ENCODE data around the gene POU2AF2.
"Not testable (repeated sequence)": the region's sequence is repeated elsewhere in the genome, so short reads cannot be mapped to it uniquely, and the experiment has no call there.

The POU2AF2 gene

DNA sequence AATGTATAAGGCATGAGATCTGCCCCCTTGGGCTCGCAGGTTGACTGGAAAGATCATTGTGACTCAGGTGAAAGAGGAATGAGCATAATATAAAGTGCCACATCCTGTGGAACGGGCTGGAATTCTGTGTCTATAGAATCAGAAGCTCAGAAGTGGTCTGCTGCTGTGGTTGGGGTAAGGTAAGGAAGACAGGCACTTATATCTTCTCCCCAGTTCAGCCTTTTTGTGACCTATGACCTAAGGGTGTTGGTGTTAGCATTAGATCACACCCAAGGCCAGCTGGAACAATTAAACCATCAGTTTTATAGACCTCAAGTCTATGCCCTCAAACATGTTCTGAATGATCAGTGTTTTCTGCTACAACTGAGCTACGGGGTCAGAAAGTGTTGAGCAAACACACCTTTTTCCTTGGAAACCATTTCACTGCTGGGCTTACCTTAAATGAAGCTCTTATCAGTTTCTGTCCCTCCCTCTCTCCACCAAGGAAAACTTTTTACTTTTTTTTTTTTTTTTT lies 37.1 kb downstream of the POU2AF2 start:
- DNase-seq (ENCODE audit: extremely low read depth, low read depth) = no peak

DNA sequence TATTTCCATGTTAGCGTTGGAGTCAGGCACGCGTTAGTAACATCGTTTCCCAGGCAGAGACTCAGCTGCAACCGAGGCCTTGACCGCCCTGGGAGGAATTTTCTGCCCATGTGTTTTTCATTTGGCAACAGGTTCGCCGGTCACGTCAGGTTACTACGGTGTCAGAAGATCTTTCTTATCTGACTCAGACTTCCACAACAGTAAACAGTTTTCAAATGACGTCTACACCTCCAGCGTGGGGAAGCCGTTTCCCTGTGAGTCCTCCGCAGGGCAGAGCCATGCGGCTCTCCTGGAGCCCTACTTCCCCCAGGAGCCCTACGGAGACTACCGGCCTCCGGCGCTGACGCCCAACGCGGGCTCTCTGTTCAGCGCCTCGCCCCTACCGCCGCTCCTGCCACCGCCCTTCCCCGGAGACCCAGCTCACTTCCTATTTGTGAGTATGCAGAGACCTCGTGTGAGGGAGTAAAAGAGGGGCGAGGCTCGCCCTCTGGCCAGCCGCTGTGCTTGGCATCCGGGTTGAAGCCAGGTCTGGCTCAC lies 38.5 kb downstream of the POU2AF2 start:
- DNase-seq (ENCODE audit: extremely low read depth, low read depth) = no peak
- TF ChIP-seq, protein P1, sequence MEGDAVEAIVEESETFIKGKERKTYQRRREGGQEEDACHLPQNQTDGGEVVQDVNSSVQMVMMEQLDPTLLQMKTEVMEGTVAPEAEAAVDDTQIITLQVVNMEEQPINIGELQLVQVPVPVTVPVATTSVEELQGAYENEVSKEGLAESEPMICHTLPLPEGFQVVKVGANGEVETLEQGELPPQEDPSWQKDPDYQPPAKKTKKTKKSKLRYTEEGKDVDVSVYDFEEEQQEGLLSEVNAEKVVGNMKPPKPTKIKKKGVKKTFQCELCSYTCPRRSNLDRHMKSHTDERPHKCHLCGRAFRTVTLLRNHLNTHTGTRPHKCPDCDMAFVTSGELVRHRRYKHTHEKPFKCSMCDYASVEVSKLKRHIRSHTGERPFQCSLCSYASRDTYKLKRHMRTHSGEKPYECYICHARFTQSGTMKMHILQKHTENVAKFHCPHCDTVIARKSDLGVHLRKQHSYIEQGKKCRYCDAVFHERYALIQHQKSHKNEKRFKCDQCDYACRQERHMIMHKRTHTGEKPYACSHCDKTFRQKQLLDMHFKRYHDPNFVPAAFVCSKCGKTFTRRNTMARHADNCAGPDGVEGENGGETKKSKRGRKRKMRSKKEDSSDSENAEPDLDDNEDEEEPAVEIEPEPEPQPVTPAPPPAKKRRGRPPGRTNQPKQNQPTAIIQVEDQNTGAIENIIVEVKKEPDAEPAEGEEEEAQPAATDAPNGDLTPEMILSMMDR (IDR thresholded peaks at IDR 0.05; ENCODE audit: low read depth, low read length) = no peak

More for the DNA sequence above, 37.1 kb downstream of the POU2AF2 start:
- TF ChIP-seq, protein P1 (IDR thresholded peaks at IDR 0.05; ENCODE audit: low read depth, low read length) = no peak

DNA sequence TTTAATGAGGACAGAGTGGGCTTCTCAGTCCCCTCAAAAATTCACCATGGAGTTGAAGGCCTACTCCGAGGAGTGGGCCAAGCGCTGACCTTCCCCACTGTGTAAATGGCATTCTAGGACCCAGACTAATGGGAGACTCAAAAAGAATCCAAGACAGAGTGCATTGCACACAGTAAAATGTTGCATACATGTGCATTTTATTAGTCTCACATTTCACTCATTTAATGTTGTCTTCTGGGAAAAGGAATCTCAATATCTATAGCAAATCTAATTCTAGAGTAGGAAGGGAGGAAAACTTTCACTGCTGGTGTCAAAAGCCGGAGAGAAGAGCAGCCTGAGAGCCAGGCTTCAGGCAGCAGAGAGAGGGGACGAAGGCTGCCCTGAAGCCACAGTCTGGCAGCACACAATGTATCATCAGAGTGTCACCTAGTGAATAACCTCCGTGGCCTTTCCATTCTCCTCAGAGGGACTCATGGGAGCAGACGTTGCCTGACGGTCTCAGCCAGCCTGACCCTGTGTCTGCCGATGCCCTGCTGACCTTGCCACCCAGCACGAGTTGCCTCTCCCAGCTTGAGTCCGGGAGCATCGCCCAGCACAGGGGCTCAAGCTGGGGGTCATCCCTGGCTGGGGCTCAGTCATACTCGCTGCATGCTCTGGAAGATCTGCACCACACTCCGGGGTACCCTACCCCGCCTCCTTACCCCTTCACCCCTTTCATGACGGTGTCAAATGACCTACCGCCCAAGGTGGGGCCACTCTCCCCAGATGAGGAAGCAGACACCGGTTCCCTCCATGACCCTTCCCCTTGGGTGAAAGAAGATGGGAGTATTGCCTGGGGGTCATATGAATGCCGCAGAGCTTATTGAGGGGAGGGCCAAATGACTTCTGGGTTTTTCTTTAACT lies 39.9 kb downstream of the POU2AF2 start:
- TF ChIP-seq, protein P1 (IDR thresholded peaks at IDR 0.05; ENCODE audit: low read depth, low read length) = no peak
- no peak for DNase-seq (ENCODE audit: extremely low read depth, low read depth)

DNA sequence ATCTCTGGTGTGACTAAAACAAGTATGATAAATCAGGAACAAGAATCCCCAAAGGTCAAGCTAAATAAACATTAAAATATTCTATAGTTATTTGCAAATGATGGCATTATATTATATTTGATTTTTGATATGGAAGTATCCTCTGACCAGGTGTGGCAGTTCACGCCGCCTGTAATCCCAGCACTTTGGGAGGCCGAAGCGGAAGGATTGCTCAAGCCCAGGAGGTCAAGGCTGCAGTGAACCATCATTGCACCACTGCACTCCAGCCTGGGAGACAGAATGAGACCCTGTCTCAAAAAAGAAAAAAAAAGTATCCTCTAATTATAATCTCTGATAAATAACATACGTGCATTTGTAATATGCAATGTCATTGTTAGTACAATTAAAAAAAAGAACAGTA lies 46.2 kb downstream of the POU2AF2 start:
- no peak for DNase-seq (ENCODE audit: extremely low read depth, low read depth)
- TF ChIP-seq, protein P1 (IDR thresholded peaks at IDR 0.05; ENCODE audit: low read depth, low read length) = no peak

DNA sequence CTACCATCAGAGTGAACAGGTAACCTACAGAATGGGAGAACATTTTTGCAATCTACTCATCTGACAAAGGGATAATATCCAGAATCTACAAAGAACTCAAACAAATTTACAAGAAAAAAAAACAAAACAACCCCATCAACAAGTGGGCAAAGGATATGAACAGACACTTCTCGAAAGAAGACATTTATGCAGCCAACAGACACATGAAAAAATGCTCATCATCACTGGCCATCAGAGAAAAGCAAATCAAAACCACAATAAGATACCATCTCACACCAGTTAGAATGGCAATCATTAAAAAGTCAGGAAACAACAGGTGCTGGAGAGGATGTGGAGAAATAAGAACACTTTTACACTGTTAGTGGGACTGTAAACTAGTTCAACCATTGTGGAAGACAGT lies 46.9 kb downstream of the POU2AF2 start:
- not testable (repeated sequence) for DNase-seq (ENCODE audit: extremely low read depth, low read depth)

DNA sequence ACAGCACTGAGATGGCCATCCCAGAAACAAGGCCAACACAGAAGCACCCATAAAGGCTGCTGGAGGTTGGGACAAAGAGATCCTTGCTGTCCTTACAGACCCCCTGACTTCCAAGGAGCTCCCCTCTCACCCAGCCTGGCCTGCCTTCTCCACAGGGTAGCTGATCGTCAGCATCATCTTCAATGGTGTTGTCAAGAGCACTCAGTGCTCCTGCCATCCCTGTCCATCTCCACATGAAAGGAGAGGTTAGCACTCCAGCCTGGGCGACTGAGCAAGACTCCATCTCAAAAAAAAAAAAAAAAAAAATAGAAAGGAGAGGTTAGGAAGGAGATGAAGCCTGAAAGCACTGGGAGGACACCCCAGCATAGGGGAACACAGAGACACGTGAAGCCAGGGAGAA lies 50.7 kb downstream of the POU2AF2 start:
- DNase-seq (ENCODE audit: extremely low read depth, low read depth) = no peak
- TF ChIP-seq, protein P1 (IDR thresholded peaks at IDR 0.05; ENCODE audit: low read depth, low read length) = no peak

DNA sequence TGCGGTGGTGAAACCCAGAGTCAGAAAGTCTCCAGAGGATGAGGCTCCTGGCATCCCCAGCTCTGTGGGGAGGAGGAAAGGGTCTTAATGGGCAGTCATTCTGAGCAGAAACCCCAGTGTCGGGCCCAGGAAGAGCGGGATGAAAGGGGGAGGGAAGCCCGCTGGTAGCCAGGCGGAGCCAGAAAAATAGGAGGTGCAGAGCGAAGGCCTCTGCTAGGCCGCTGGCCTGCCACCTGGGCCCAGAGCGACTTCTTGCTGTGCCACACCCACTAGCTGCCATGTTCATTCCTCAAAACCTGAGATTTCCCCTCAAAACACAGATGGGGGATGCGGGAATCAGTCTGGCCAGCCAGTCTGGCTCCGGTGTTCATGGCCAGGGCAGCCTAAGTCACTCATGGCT lies 52.2 kb downstream of the POU2AF2 start:
- TF ChIP-seq, protein P1 (IDR thresholded peaks at IDR 0.05; ENCODE audit: low read depth, low read length) = no peak
- no peak for DNase-seq (ENCODE audit: extremely low read depth, low read depth)

All from AG09319 (cell line).